GM21737 (cell line): ENCODE measurements around the gene PTPN7.
"Not testable (repeated sequence)": the region's sequence is repeated elsewhere in the genome, so short reads cannot be mapped to it uniquely, and the experiment has no call there.

Source experiments
- ATAC-seq: cut with Tn5 transposase; IDR thresholded peaks from one replicate; pipeline ENCODE4 v1.9.1; 2021; ENCODE audit warnings: mild to moderate bottlenecking, moderate library complexity; ENCODE audit not compliant: unreplicated experiment

The PTPN7 gene

DNA sequence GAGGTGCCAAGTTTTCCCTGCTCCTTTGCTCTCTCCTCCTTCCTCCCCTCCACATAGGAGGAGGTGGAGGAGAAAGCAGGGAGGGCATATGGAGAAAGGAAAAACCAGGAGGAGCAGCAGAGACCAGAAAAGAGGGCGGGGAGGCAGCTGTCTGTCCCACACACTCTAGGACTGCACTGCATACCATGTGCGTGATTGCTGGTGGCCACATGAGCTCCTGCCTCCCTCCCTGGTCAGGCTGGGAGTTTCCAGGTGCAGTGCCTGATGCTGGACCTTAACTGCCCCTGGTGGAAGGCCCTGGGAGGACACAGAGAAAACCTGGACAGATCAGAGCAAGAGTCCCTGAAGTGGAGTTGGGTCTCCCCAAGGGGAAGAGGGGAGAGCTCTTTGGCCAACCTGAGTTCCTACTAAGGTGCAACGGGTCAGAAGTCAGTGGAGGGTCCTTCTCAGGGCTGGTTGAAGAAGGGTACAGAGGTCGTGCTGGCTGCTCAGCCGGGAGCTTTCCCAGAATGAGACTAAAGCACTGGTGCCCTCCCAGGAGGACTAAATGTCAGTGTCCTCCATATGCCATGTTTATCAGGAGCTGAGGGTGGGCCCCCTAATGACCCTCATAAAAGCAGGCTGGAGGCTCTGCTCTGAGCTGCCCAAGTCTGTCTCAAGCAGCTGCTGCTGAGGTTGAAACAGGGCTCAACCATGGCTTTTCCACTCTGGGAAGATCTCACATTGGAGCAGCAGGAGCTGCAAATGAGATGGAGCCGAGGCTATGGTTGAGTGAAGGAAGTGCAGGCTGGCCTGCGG, 29.7 kb upstream of the PTPN7 start:
- no peak for ATAC-seq

DNA sequence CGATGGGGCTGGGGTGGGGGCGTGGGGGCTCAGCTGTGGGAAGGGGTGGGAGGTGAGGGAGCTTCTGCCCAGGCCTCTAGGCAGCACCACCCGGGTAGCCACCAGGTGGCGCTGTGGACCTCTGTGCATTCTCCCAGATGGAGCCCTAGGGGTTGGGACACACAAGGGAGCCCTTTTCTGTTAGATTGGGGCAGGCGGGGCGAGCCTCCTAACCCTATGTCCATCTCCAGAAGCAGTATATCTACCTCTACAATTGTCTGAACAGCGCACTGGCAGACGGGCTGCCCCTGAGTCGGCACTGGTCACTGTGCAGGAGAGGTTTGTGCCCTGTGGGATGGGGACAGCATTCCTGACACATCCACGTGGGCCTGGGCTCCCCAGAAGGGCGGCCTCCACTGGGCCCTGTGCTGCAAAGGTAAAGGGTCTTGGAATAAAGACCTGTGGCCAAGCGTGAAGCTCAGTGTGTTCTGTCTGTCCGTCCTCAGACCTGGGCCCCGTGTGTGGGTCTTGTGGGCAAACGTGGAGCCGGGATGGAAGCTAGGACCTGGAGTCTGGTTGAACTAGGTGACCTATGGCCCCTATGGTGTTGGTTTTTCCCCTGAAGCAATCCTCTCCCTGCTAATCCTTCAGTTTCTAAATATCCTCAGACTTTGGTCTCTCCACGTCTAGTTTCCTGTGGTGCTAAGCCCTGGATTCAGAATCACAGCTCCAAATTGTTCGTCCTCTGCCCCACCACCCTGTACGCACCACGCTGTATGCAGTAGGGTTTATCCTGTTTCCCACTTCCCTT, 28.8 kb upstream of the PTPN7 start:
- ATAC-seq, result no peak

- ATAC-seq, result no peak
Measured at GRCh38 chr1:202187697-202188407, 27.4 kb upstream of the PTPN7 start.

DNA sequence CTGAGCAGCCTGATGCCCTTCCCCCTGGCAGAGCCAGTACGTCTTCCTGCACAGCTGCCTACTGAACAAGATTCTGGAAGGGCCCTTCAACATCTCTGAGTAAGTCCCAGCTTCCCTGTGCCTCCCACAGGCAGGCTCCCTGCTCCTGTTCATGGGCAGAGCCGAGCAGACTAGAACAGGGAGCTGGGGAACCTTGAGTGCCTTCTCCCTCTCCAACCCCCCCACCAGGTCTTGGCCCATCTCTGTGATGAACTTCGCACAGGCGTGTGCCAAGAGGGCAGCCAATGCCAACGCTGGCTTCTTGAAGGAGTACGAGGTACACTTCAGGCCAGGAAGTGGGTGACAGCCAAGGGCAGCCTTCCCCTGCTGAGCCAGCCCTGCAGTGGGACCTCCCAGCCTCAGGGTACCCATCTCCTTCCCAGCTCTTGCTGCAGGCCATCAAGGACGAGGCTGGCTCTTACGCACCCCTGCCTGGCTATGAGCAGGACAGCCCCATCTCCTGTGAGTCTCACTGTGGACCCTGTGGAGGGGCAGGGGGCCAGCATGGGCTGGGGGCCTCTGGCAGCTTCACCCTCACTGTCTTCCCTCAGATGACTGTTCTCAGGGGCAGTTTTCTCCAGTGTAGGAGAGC, 26.8 kb upstream of the PTPN7 start:
- ATAC-seq, result no peak

- ATAC-seq, result no peak
Measured at GRCh38 chr1:202186327-202186726, 25.9 kb upstream of the PTPN7 start.

GRCh38 chr1:202184750-202185460, 24.5 kb upstream of the PTPN7 start:
- ATAC-seq, result no peak

GRCh38 chr1:202182040-202182877, 21.9 kb upstream of the PTPN7 start:
- no peak for ATAC-seq

- no peak for ATAC-seq
Measured at GRCh38 chr1:202181586-202181985, 21.2 kb upstream of the PTPN7 start.

- ATAC-seq, result not testable (repeated sequence)
Measured at GRCh38 chr1:202180751-202181139, 20.3 kb upstream of the PTPN7 start.

DNA sequence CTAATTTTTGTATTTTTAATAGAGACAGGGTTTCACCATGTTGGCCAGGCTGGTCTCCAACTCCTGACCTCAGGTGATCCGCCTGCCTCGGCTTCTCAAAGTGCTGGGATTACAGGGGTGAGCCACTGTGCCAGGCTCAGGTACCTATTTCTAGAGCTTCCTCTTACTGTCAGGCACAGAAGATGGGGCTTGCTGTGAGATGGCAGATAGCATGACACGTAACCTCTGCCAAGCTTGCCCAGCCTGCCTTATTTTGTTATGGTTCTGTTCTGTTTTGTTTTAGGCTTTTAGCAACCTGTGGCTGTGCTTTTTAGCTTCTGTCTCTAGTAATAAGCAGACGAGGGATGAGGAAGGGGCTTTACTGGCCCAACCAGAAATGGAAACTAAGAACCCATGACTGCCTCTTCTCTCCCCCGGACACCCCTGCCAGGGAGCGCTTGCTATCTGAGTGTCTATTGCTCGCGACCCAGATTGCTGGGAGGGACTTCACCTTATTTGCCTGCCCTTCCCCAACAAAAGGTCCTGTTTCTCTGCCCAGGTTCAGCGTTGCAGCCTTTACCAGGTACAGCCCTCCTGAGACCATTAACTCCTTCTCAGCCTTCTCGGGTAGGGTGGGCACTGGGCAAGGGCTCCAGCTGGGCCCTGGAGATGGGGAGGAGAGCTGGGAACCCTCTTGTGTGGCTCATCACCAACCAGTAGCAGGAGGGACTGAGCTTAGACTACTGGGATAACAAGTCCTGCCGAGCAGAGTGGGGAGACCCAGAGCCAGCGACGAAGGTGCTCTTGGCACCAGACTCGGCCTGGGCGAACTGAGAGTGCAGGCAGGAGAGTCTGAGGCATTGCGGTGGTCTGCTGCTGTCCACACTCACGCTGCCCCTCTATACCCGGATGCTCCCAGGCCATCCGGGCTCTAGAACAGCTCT, 19.7 kb upstream of the PTPN7 start:
- no peak for ATAC-seq

DNA sequence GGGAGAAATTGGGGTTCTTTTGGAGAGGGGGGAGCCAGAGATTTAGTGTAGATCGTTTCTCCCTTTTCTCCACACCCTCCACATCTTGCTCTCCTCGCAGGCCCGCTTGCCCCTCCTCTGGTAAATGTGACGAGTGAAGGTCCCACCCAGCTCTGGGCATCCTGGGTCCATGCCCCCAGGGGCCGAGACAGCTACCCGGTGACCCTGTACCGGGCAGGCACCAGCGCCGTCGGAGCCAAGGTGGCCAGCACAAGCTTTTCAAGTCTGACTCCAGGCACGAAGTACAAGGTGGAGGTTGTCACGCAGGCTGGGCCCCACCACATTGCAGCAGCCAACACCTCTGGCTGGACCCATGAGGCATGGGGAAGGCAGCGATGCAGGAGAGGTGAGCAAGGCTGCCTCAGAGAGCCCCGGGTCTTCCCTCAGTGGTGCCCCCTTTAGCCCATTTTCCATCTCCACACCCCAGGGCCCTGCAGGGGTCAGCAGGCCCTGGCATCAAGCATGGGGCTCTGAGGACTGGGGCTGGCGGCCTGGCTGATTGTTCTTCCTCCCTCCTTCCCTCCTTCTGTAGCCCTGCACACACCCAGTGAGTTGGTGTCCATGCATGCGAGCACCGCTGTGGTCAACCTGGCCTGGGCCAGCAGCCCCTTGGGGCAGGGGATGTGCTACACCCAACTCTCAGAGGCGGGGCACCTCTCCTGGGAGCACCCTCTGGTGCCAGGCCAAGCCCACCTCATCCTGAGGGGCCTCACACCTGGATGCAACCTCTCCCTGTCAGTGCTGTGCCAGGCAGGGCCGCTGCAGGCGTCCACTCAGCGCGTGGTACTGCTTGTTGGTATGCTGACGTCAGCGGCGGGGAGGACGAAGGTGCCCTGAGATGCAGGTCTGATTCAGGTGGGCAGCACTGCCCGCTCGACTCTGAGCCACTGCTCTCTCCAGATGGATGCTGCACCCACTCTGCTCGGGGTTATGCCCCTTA, 16.8 kb upstream of the PTPN7 start:
- no peak for ATAC-seq

DNA sequence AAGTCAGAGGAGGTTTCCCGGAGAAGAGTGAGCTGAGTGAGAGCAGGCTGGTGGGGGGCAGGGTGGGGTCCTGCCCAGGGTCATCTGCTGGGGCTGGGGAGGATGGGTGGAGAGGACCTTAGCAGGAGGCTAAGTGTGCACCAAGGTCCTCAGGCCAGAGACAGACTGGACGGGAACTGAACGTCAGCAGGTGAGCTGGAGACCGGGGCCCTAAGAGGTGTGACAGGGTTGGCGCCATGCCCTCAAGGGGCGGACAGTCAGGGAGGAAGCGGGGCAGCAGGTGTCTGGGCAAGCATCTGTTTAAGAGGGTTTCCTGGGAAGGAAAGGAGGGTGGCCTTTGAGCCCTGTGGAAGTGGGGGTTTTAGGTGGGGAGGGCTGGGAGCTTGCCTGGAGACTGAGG, 13.6 kb upstream of the PTPN7 start:
- no peak for ATAC-seq

GRCh38 chr1:202172015-202172355, 11.6 kb upstream of the PTPN7 start:
- ATAC-seq, result no peak

DNA sequence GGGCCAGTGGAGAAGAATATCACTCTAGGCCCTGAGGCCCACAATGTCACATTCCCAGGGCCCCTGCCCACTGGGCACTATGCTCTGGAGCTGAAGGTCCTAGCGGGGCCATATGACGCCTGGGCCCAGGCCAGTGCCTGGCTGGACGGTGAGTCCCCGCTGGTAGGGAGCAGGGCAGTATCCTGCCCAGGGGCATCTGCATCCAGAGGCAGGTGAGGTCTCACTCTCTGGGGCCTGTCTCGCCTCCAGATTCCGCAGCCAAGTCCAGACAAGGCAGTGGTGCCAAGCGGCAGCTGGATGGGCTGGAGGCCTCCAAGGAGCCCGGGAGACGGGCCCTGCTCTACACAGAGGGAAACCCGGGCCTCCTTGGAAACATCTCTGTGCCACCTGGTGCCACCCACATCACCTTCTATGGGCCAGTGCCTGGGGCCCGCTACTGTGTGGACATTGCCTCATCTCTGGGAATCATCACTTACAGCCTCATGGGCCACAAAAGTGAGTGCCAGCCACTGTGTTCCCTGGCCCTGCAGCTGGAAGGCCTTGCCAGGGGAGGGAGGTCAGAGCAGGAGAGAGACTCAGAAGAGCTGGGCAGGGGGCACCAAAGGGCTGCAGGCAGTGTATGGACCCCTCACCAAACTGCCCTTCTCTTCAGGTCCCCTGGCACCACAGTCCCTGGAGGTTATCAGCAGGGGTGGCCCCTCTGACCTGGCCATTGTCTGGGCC, 11.1 kb upstream of the PTPN7 start:
- ATAC-seq, result no peak

GRCh38 chr1:202170726-202171125, 10.3 kb upstream of the PTPN7 start:
- no peak for ATAC-seq

GRCh38 chr1:202168861-202169260, 8.5 kb upstream of the PTPN7 start:
- no peak for ATAC-seq
